ENCODE measurements around the gene PPP2R2C.

Gene PPP2R2C

DNA sequence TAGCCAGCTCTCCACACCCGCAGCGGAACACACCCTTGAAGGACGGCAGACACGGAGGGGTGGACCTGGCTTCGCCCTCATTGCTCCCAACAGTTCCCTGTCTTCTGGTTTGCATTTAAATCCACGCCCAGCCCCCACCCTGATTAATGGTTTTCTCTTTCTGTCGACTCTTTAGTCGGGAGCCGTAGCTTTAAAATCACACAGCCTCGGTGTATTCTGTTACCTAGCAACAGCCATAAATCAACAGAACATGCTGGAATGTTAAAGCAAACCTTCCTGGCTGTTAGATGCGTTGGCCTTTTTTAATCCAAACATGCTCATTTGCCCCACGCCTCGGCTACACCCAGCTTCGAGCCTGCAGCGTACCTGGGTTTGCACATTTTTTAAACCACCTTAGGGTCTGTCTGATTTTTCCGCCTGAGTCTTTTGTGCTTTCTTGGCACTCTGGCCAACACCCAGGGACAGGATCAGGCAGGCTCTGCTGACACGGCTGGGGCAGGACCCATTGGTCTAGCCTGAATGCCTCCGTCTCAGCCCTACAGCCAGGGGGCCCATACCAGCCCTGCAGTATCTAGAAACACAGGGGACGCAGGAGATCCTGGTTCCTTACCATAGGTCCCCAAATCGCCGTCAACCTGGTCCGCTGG lies 21.4 kb upstream of the PPP2R2C start:
- DNase-seq, result no peak

DNA sequence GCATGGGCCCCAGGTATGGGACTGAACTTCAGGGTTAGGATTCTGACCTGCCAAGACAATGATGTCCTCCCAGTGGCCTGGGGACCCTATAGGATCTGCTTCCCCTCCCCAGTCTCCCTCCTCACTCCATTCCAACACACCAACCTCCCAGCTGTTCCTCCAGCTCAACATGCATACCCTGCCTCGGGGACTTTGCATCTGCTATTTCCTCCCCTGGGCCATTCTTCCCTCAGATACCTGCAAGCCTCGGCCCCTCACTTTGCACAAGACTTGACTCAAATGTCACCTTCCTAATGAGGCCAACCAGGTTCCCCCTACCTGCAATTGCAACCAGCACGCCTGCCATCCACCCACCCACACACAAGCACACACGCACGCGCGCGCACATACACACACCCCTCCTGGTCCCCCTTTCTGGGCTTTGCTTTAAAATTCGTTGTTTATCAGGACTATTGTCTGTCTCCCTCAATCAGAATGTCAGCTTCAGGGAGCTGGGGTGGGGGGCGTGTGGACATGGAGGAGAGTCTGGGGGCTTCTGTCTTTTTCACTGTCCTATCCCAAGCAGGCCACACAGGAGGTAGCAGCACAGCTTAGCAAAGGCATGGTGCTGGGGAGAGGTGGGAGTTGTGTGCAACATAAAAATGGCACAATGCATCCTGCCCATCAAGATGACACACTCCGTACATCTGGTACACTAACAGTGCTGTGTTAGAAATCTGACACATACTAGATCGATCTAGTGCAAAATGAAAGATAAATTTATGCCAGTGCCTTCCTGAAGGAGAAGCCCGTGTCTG lies 20.6 kb upstream of the PPP2R2C start:
- DNase-seq, result no peak

DNA sequence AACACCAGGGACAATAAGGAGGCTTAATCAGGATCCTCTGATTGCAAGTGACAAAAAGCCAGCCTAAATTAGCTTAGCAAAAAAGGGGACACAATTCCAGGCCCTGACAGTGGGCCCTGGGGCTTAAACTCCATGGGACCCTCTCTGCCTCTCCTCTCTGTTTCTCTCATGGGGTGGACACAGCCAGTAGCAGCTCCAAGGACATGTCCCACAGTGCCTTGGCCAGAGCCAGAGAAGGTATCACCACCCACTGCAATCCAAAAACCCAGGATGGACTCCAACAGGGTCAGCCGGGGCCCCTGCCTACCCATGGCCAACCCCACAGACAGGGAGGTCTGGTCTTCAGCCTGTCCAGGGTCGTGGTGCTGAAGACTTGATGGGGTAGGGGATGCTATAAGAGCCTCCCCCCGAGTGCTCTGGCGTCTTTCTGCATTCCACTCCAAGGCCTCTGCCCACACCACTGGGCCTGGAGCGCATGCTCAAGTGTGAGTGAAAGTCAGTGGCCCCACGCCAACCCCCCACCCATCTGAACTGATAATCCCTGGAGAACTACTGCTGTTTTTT lies 19.7 kb upstream of the PPP2R2C start:
- no peak for DNase-seq

- DNase-seq, result no peak
These were observed 18.8 kb upstream of the PPP2R2C start for GRCh38 chr4:6491235-6491634.

GRCh38 chr4:6489927-6490326 lies 17.5 kb upstream of the PPP2R2C start:
- no peak for DNase-seq

GRCh38 chr4:6487466-6487865 lies 15.1 kb upstream of the PPP2R2C start:
- no peak for DNase-seq

- no peak for DNase-seq
These were observed 8.2 kb upstream of the PPP2R2C start for GRCh38 chr4:6480534-6481088.

DNA sequence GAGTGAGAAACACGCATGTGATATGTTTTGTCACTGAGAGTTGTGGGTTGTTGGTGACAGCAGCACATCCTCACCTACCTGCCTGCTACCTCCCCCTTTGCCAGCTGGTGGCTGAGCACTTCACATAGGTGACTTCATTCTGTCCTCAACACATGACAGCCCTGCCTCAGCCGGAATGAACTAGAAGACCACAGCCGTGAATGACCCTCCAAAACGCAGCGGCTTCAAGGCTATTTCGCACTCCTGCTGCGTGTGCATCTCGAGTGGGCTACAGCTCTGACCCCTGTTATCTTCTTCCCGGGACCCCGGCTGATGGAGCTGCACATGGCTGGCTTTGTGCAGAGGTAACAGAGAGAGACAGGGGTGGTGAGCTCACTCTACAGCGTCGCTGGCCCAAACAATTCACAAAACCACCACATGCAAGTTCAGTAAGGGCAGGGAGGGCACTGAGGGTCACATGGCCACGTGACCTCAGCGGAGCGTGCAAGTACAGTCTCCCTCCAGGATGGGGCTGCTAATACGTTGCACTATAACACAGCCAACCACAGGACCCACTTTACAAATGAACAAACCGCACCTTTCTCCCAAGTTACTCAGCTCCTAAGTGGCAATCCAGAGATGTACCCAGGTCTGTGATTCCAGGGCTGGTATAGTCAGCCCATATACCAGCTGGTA lies 6.3 kb upstream of the PPP2R2C start:
- DNase-seq, result no peak

DNA sequence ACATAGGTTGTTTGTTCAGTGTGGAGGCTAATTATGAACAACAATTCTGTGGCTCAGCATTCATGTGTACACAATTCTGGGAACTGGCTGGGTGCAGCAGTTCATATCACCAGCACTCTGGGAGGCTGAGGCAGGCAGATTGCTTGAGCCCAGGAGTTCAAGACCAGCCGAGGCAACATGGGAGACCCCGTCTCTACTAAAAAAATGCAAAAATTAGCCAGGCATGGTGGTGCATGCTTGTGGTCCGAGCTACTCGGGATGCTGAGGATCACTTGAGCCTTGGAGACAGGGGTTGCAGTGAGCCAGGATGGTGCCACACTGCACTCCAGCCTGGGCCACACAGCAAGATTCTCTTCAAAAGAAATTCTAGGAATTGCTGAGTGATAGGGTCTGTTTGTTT lies 4.5 kb upstream of the PPP2R2C start:
- no peak for DNase-seq

GRCh38 chr4:6475492-6476020 lies 3.1 kb upstream of the PPP2R2C start:
- no peak for DNase-seq

- no peak for DNase-seq
These were observed 2.5 kb upstream of the PPP2R2C start for GRCh38 chr4:6474705-6475457.

GRCh38 chr4:6474053-6474568 lies 1.7 kb upstream of the PPP2R2C start:
- DNase-seq, result no peak

- no peak for DNase-seq
These were observed 1.0 kb upstream of the PPP2R2C start for GRCh38 chr4:6473264-6474052.

DNA sequence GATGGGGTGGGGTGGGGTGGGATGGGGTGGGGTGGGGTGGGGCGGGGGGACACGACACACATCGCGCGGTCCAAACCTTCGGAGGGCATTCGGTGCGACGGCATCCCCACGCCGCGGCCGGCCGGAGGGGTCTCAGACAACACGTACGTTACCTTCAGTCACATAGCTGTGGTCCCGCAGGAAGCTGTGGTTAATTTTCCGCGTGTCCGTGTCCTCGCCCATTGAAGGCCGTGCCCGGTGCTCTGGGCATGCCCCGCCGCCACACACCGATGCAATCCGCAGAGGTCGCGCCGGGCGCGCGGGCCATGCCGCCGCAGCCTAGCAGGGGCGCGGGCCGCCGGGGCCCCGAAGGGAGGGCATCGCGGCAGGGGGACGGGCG lies 417 bp downstream of the PPP2R2C start:
- no peak for DNase-seq

DNA sequence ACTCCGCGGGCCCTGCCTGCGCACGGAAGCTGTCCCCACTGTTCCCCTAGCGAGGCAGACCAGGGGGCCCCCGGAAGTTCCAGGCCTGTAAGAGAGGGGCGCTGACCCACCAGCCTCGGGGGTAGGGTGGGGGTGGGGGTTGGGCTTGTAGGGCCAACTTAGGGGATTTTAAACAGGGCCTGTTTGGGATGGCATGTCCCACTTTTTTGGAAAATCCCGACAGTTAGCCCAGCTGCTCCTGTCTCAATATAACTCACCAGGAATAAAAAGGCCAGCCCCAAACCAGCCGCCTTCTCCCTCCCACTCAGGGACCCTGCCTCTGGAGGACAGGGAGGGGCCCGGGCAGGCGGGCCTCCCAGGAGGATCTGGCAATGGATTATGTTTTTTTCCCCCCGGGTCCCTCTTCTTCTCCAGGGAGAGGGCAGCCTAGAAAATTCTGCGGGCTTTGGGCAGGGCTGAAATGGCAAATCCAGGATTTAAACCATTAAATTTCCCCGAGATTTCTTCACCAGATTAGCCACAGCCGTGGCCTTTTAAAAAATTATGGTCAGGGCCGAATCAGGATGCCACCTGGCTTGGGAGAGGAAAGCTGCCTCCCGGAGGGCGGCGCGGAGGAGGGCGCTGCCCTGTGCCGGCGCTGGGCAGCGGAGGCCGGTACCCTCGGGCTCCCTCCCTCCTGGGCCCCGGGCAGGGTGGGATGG lies 957 bp downstream of the PPP2R2C start:
- DNase-seq, result no peak

- no peak for DNase-seq
These were observed 1.7 kb downstream of the PPP2R2C start for GRCh38 chr4:6470502-6471306.

GRCh38 chr4:6469898-6470501 lies 2.4 kb downstream of the PPP2R2C start:
- no peak for DNase-seq

DNA sequence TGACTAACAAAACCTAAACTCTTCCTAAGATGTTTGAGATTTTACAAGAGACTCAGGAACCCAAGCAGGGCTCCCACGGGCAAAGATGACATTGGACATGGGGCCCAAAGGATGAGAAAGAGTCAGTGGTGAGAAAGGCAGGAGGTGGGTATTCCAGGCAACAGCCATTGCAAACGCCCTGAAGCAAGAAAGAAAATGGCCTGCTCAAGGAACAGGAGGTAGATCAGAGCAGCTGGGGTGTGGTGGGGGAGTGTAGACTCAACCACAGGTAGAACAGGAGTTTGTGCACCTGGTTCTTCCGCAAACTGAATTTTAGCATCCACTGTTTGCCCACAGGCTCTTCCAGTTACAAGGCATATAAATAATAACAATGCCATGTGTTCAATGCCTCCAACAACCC lies 3.3 kb downstream of the PPP2R2C start:
- DNase-seq, result no peak

- DNase-seq, result no peak
These were observed 4.0 kb downstream of the PPP2R2C start for GRCh38 chr4:6468376-6468775.

Measured in T1000 (cell line).